CD4-positive, alpha-beta T cell treated with Interleukin-10 for 1 hour (primary cell): Measurements from ENCODE around the gene LPAR1.
"Not testable (repeated sequence)": the region's sequence is repeated elsewhere in the genome, so short reads cannot be mapped to it uniquely, and the experiment has no call there.

Experiments used
- DNase-seq: peaks from one replicate; pipeline ENCODE4 v3.0.0-alpha.2; 2020

The LPAR1 gene

GRCh38 chr9:110856772-110857171, 181.5 kb downstream of the LPAR1 start:
- DNase-seq, result no peak

DNA sequence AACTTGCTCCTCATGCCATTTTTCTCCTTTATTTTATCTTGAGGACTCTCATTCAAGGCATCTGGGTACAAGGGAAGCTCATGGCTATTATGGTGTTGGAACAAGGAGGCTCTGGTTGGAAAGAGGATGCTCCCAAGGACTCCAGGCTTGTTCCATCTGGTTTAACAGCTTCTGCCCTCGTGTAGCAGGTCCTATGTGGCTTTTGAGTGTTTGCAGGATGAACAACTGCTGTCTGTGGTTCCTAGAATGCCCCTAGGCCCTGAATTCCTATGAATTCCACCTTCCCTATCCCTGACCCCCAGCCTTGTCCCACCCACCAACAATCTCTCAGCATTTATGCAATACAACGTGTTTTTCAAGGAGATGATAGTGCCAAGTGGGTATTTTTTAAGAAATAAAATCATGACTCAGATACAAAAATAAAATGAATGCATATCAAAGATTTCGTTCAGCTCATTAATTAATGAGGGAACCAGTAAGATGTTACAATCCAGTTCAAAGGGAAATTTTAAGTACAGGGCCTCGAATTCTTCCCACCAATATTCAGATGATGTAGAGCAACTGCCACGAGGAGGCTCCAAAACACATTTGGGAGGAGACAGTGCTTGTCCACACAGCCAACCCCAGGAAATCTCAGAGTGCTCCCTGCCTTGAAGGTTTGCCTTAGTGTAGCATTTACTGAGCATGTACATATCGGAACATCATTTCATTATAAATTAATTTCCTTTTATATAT, 187.7 kb downstream of the LPAR1 start:
- no peak for DNase-seq

GRCh38 chr9:110847671-110848070, 190.6 kb downstream of the LPAR1 start:
- DNase-seq, result no peak

GRCh38 chr9:110846215-110846614, 192.1 kb downstream of the LPAR1 start:
- no peak for DNase-seq

- DNase-seq, result no peak
Observed at GRCh38 chr9:110844121-110844520, 194.1 kb downstream of the LPAR1 start.

- no peak for DNase-seq
Observed at GRCh38 chr9:110842986-110843385, 195.3 kb downstream of the LPAR1 start.

- DNase-seq, result no peak
Observed at GRCh38 chr9:110842169-110842568, 196.1 kb downstream of the LPAR1 start.

DNA sequence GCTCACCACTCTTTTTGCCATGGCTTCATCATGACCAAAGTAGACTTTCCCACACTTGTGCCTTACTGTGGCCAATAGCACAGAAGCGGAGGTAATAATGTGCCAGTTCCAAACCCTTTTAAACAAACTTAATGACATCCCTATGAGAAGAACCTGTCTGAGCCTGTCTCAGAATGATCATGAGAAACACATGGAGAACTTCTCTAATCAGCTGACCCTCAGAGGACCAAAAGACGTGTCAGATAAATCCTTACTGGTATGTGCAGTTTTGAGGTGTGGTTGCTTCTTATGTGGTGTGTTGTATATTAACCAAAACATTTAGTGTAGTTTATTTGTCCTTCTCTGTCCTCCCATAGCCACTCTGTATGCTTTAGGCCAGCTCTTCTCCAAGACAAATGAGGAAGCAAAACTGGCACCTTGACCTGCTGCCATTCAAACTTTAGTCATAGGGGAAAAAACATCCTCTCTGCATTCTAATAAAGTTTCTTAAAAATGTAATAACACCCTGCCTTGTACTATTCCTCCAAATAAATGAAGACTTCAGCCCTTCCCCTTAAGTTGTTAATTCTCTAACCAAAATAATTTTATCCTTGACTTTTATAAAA, 200.8 kb downstream of the LPAR1 start:
- no peak for DNase-seq

DNA sequence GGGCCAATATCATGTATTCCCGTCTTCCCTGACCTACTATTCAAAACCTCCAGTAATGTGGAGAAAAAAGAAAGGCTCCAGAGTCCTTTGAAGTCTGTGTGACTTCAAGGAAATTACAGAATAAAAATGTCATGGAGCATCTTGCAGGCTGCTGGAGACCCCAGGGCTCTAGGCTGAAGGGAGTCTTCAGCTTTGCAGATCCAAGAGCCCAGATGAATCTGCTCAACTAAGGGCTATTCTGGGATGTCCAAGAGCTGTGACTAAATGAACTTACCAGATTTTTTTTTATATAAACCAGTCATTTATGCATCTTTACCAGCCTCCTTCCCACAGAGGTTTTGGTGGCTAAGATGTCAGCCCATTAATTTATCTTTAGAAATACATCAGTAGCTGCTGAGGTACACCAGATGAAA, 202.4 kb downstream of the LPAR1 start:
- no peak for DNase-seq

- no peak for DNase-seq
Observed at GRCh38 chr9:110835404-110835803, 202.9 kb downstream of the LPAR1 start.

GRCh38 chr9:110832926-110833325, 205.3 kb downstream of the LPAR1 start:
- DNase-seq, result no peak

GRCh38 chr9:110830495-110830894, 207.8 kb downstream of the LPAR1 start:
- DNase-seq, result no peak

GRCh38 chr9:110828264-110828663, 210.0 kb downstream of the LPAR1 start:
- no peak for DNase-seq

DNA sequence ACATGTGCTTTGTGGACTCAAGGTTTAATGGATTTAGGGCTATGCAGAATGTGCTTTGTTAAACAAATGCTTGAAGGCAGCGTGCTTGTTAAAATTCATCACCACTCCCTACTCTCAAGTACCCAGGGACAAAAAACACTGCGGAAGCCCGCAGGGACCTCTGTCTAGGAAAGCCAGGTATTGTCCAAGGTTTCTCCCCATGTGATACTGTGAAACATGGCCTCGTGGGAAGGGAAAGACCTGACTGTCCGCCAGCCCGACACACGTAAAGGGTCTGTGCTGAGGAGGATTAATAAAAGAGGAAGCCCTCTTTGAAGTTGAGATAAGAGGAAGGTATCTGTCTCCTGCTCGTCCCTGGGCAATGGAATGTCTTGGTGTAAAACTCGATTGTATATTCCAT, 211.9 kb downstream of the LPAR1 start:
- not testable (repeated sequence) for DNase-seq

- no peak for DNase-seq
Observed at GRCh38 chr9:110825950-110826349, 212.3 kb downstream of the LPAR1 start.

GRCh38 chr9:110825129-110825528, 213.1 kb downstream of the LPAR1 start:
- DNase-seq, result not testable (repeated sequence)
